ENCODE data around the gene TNRC6B. TPM values are rescaled to one million over a fixed set of nuclear protein-coding genes. Genes with fewer than 3 reads are reported as not detected.
"Not testable (repeated sequence)": the region's sequence is repeated elsewhere in the genome, so short reads cannot be mapped to it uniquely, and the experiment has no call there.

TNRC6B gene
- total RNA-seq, 1 experiment from 2014 or later: 10.5 TPM

GRCh38 chr22:40345815-40346184, 168.1 kb downstream of the TNRC6B start:
- DNase-seq (ENCODE audit: extremely low read depth, low read depth): no peak

GRCh38 chr22:40346185-40347118, 168.7 kb downstream of the TNRC6B start, which contains the start of gene ADSL:
Gene ADSL, plus strand, starts transcription at chr22:40346500. Its CDS starts 59 bp downstream, at chr22:40346559.
- peak; percentile 74 for DNase-seq (ENCODE audit: extremely low read depth, low read depth)

GRCh38 chr22:40347300-40347699, 169.6 kb downstream of the TNRC6B start:
- DNase-seq (ENCODE audit: extremely low read depth, low read depth): no peak

GRCh38 chr22:40348025-40348658, 170.4 kb downstream of the TNRC6B start:
- DNase-seq (ENCODE audit: extremely low read depth, low read depth): peak; percentile 26

DNA sequence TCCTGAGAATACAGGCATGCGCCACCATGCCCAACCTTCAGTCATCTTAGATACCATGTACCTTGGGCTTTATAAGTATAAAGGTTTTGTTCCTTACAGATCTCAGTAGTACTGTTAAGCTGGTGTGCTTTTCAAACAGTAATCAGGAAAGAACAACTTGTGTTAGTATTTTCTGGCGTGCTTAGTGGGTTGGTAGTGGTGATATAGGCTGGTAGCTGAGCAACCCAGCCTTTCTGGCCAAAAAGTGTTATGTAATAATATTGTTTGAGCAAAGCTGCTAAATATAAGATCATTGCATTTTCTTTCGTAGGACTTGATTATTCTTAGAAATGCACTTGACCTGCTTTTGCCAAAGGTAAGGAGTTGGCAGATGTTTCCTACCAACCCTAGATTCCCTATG, 175.0 kb downstream of the TNRC6B start:
- DNase-seq (ENCODE audit: extremely low read depth, low read depth): no peak

DNA sequence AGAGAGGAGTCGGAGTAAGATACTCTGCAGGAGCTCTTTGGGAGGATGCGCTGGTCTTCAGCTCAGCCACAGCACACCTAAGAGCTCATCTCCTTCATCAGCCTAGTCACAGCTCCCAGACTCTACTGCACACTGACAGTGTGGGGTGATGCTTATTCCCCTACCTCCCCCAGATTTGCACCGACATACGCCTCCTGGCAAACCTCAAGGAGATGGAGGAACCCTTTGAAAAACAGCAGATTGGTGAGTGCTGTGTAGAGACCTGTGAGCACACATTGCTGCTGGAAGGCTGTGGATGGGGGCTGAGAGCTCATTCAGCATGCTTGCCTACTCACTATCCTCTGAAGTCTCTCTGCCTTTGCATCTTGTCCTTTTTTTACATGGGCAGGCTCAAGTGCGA, 183.4 kb downstream of the TNRC6B start:
- no peak for DNase-seq (ENCODE audit: extremely low read depth, low read depth)

DNA sequence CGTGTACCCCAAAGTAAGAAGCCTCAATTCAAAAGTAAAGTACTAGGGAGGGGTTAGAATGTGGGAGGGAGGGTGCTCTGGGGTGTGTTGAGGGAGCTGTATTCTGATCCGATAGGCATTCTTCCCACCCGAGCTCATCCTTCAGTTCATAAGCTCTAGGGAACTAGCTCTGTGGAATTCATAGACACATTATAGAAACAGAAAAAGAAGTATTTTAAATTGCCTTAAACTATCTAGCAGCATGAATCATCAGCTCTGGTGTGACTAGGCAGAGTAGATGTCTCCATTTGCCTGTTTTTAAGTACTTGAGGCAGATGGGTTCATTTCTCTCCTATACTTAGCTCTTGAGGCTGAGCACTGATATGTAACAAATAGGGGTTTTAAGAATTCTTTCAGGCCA, 185.3 kb downstream of the TNRC6B start:
- no peak for DNase-seq (ENCODE audit: extremely low read depth, low read depth)

DNA sequence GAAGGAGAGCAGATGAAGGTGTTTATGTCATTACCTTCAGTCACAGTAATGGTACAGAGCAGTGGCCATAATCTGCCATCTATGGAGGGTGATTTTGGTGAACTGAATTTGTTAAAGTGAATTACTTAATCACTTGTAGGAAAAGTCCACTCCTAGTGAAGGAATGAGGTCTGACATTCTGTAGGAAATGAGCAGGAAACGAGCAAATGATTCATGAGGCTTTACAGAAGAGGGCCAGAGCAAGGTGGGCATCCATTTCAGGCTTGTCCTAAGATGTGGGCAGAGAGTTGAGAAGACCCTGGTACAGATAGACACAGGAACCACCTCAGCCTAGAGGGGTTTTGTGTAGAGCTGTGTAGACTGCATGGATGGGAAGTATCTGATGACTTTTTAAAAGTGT, 186.7 kb downstream of the TNRC6B start:
- DNase-seq (ENCODE audit: extremely low read depth, low read depth): no peak

GRCh38 chr22:40366068-40366467, 188.3 kb downstream of the TNRC6B start:
- no peak for DNase-seq (ENCODE audit: extremely low read depth, low read depth)

DNA sequence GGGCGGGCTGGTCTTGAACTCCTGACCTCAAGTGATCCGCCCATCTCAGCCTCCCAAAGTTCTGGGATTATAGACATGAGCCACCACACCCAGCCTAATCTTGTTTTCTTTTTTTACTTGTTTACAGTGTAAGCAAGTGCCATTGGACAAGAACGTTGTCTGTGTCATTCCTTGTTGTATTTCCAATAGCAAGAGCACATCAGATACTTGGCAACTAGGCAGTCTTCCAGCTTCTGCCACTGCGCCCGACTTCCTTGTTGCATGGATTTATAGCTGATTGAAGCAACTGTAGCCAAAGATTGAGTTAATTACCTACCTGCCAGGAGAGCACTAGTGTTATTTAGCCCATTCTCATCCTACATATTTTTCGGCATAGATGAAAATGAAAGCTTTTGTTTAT, 189.6 kb downstream of the TNRC6B start:
- no peak for DNase-seq (ENCODE audit: extremely low read depth, low read depth)

GRCh38 chr22:40368016-40368415, 190.3 kb downstream of the TNRC6B start:
- no peak for DNase-seq (ENCODE audit: extremely low read depth, low read depth)

DNA sequence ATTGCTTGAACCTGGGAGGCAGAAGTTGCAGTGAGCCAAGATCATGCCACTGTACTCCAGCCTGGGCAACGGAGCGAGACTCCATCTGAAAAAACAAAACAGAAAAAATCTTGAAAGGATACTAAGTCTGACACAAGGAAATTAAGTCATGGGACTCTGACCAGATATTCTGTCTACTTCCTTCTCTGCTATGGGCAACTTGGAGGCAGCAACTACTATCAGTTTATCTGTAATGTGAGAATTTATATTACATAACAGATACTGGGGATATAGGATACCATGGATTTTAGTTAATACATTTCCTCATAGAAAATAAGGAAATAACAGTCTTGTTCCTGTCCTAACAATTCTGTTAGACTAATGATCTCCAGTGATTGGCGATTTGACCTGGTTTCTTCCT, 191.1 kb downstream of the TNRC6B start:
- no peak for DNase-seq (ENCODE audit: extremely low read depth, low read depth)

DNA sequence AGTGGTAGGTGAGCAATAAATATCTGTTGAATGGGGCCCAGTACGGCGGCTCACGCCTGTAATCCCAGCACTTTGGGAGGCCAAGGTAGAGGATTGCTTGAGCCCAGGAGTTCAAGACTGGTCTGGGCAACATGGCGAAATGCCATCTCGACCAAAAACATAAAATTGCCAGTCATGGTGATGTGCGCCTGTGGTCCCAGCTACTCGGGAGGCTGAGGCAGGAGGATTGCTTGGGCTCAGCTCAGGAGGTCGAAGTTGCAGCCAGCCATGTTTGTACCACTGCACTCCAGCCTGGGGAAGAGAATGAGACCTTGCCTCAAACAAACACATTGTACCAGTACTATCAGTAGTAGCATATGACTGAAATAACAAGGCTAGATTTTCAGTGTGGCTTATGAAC, 196.8 kb downstream of the TNRC6B start:
- no peak for DNase-seq (ENCODE audit: extremely low read depth, low read depth)

DNA sequence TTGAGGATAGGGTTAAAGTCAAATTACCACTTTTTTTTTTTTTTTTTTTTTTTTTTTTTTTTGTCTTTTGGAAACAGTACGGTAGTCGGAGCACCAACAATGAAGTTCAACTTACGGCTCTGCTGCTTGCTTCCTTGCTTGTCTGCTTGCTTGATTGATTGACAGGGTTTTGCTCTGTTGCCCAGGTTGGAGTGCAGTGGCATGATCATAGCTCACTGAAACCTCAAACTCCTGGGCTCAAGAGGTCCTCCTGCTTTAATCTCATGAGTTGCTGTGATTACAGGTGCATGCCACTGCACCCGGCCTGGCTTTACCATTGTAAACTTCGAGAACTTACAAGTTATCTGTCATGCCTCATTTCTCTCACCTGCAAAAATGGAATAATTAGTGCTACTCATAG, 198.4 kb downstream of the TNRC6B start:
- DNase-seq (ENCODE audit: extremely low read depth, low read depth): no peak

DNA sequence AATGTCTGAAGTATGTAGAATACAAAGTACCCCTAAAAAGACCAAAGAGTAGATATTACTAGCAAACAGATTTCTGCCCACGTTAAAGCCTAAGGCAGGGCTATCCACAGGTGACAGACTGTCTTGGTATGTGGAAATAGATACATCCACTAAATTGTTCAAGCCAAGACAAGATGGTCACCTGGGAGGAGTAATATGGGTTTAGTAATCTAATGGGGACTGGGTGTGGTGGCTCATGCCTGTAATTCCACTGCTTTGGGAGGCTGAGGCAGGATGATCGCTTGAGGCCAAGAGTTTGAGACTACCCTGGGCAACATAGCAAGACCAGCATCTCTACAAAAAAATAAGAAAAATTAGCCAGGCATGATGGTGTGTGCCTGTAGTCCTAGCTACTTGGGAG, 200.2 kb downstream of the TNRC6B start:
- no peak for DNase-seq (ENCODE audit: extremely low read depth, low read depth)

DNA sequence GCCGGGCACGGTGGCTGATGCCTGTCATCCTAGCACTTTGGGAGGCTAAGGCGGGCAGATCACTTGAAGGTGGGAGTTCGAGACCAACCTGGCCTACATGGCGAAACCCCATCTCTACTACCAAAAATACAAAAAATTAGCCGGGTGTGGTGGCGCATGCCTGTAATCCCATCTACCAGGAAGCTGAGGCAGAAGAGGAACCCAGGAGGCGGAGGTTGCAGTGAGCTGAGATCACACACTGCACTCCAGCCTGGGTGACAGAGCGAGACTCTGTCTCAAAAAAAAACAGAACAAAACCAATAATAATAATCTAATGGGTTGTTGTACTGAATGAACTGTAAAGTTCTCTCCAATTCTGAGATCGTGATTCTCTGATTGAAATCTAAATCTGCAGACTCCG, 200.7 kb downstream of the TNRC6B start:
- DNase-seq (ENCODE audit: extremely low read depth, low read depth): not testable (repeated sequence)

GRCh38 chr22:40381461-40381860, 203.7 kb downstream of the TNRC6B start:
- DNase-seq (ENCODE audit: extremely low read depth, low read depth): no peak

DNA sequence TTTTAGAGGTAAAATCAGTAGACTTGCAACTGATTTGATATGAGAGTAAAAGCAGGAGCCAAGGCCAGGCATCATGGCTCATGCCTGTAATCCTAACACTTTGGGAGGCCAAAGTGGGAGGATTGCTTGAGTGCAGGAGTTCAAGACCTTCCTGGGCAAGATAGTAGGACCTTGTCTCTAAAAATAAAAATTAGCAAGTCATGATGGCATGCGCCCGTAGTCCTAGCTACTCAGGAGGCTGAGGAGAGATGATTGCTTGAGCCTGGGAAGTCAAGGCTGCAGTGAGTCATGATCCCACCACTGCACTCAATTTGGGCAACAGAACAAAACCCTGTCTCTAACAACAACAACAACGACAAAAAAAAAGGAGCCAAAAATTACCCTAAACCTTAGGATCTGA, 206.2 kb downstream of the TNRC6B start:
- DNase-seq (ENCODE audit: extremely low read depth, low read depth): no peak

- no peak for DNase-seq (ENCODE audit: extremely low read depth, low read depth)
These were observed 207.5 kb downstream of the TNRC6B start for GRCh38 chr22:40385036-40385782.
